ENCODE results near the gene HCAR3.
"Not testable (repeated sequence)": the region's sequence is repeated elsewhere in the genome, so short reads cannot be mapped to it uniquely, and the experiment has no call there.

Gene HCAR3

DNA sequence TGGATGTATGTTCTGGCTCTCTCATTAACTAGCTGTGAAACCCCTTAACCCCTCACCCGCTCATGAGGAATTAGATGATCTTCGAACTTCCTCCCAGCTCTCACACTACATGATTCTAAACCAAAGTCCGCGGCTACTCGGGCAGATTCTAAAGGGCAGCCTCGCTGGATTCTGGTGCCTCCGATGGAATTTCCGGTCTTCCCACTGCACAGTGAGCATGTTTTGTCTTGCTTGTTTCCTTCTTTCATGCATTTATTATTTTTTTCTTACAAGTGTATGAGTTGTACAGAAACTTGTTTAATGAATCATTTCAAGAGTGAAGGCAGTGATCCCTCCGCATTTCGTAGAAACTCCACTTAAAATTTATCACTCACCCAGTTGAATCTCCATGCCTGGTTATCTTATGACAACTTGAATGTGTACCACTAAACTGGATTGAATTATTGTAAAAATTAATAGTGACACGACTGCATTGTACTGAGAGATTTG is 4.5 kb upstream of the HCAR3 start:
- DNase-seq, result no peak

- DNase-seq, result not testable (repeated sequence)
These were observed 1.4 kb downstream of the HCAR3 start for GRCh38 chr12:122715211-122715610.

DNA sequence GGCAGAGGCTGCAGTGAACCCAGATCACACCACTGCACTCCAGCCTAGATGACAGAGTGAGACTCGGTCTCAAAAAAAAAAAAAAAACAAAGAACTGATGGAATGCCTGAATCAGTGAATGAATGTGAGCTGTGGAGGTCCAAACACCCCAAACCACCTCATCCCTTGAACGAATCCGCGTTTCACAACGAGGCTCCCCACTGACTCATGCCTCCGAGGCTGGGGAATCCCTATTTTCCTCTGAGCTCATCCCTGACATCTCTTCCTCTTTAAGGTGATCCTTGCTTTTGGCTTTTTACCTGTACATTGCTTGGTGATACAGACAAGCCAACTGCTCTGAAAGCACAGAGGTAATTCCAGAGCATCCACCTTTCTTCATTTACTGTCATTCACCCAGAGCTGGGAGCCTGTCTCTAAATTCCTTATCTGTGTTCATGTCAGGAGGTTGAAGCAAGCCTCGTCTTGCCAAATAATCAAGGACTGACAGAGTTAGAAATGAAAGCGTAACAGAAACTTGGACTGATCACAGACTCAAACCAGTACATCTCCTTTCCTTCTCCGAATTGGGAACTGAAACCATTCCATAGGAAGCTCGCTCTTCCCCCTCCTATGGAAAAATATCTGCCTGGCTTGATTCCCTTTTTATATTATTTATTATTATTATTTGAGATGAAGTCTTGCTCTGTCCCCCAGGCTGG is 3.0 kb downstream of the HCAR3 start:
- not testable (repeated sequence) for DNase-seq

DNA sequence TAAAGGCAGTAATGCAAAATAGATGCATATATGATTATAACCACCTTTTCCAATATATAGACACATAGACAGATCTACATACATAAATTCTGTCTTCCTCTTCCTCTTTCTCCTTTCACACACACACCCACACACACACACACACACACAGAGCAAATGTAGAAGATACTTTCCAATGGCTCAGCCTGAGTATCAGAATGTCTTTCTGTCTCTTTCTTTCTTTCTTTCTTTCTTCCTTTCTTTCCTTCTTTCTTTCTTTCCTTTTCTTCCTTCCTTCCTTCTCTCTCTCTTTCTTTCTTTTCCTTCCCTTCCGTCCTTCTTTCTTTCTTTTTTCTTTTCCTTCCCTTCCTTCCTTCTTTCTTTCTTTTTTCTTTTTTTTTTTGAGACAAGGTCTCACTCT is 5.3 kb downstream of the HCAR3 start:
- DNase-seq, result not testable (repeated sequence)

DNA sequence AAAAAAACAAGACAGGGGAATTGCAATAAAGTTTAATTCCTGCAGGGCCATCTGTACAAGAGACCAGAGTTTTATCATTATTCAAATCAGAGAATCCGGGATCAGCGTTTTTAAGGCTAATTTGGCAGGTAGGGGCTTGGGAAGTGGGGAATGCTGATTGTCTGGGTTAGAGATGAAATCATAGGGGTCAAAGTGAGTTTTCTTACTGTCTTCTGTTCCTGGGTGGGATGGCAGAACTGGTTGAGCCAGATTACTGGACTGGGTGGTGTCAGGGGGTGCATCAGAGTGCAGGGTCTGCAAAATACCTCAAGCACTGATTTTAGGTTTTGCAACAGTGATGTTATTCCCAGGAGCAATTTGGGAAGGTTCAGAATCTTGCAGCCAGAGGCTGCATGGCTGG is 6.3 kb downstream of the HCAR3 start:
- DNase-seq, result not testable (repeated sequence)

DNA sequence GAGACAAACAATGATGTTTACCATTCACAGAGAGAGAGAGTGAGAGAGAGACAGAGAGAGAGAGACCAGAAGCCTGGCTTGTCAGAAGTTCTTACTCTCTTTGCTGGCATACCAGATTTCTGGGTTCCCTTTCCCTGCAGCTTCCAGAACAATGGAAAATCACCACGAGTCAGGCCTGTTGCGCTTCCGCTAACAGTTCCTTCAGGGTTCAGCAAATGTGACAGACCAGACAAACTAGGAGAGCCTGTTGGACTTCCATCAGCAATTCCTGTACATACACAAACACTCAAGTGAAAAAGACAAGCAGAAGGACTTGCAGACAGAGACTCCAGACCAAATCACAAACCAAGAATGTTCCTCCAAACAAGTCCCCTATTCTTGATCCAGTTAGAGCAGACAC is 7.3 kb downstream of the HCAR3 start:
- not testable (repeated sequence) for DNase-seq

DNA sequence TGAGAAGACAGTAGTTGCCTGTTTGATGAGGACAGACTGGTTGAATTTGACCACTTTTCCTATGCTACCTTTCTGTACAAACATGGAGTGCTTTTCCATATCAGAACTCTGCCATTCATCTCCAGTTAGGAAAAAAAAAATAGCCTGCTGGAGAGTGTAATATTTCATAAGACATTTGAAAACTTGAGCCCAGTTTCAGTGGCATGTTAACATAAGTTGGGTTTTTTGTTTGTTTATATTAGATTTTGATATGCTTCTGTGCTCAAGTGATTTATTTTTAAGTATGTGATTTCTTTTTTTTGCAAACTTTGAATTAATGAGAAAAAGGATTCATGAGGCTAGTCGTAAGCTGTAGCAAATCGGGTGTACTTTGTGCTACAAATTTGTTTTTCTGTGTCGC is 12.8 kb downstream of the HCAR3 start:
- not testable (repeated sequence) for DNase-seq

GRCh38 chr12:122702890-122703611 is 13.6 kb downstream of the HCAR3 start, which contains the start of gene HCAR2:
HCAR2 (minus strand) TSS chr12:122703357; CDS start chr12:122703283, 74 bp downstream.
- not testable (repeated sequence) for DNase-seq

DNA sequence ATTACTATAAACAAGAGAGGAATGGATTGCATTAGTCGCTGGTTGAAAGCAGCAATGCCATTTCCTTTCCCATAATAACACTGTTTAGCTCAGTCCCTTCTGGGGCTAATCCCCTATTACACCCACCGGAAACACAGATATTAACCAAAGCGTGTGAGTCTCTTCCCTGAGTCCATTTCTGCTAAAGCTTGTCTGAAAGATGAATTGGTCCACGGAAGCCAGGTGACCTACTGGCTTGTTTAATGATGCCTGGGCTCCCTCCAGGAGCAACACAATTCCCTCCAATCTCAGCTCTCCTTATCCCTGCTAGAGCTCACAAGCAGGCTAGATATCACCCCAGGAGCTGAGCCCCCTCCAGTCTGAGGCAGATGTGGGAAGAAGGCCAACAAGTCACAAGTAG is 15.1 kb downstream of the HCAR3 start:
- not testable (repeated sequence) for DNase-seq

DNA sequence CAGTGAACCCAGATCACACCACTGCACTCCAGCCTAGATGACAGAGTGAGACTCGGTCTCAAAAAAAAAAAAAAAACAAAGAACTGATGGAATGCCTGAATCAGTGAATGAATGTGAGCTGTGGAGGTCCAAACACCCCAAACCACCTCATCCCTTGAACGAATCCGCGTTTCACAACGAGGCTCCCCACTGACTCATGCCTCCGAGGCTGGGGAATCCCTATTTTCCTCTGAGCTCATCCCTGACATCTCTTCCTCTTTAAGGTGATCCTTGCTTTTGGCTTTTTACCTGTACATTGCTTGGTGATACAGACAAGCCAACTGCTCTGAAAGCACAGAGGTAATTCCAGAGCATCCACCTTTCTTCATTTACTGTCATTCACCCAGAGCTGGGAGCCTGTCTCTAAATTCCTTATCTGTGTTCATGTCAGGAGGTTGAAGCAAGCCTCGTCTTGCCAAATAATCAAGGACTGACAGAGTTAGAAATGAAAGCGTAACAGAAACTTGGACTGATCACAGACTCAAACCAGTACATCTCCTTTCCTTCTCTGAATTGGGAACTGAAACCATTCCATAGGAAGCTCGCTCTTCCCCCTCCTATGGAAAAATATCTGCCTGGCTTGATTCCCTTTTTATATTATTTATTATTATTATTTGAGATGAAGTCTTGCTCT is 16.4 kb downstream of the HCAR3 start:
- DNase-seq, result not testable (repeated sequence)

DNA sequence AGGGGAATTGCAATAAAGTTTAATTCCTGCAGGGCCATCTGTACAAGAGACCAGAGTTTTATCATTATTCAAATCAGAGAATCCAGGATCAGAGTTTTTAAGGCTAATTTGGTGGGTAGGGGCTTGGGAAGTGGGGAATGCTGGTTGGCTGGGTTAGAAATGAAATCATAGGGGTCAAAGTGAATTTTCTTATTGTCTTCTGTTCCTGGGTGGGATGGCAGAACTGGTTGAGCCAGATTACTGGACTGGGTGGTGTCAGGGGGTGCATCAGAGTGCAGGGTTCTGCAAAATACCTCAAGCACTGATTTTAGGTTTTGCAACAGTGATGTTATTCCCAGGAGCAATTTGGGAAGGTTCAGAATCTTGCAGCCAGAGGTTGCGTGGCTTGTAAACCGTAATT is 19.7 kb downstream of the HCAR3 start:
- DNase-seq, result not testable (repeated sequence)

DNA sequence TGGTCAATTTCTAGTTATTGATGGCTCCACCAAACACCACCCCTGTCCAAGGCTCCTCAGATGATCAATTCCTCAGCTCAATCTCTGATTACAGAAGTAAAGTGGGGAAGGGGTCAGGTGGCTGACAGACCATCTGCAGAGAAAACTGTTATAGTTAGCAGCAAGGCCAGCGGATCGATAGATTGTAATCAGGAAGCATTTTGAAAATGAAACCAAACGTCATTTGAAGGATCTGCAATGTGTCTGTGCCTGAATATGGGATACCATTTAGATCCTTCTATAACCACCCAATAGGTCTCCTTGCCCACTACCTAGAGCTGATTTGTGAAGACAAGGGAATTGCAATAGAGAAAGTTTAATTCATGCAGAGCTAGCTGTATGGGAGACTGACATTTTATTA is 25.0 kb downstream of the HCAR3 start:
- no peak for DNase-seq

- DNase-seq, result peak; percentile 61
These were observed 28.3 kb downstream of the HCAR3 start for GRCh38 chr12:122688291-122688690.

DNA sequence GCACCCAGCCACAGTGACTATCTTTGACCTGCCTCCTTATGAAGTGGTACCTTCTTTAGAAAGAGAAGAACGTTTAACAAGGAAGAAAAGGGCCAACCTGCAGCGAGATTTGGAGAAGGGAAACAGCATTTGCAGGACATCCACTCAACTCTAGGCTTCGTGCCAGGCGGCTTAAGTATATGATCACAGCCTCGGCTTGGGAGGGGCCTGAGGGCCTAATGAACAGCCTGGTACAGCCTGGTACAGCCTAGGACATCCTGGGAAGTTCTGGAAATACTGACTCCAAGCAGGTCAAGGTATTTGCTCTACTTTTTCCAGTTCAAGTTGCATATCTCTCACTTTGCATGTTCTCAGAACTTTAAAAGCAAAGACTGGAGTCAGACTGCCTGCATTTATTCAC is 29.5 kb downstream of the HCAR3 start:
- peak; percentile 59 for DNase-seq

DNA sequence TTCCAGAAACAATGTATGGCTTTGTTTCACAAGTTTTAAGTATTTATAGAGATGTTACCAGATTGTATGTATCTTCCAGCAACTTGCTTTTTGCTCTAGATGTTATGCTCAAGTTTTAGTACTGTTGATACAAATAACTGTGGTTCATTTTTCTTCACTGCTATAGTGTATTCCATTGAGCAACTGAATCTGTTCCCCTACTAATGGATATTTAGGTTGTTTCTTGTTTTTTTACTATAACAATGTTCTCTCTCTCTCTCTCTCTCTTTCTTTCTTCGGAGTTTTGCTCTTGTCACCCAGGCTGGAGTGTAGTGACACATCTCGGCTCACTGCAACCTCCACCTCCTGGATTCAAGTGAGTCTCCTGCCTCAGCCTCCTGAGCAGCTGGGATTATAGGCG is 30.1 kb downstream of the HCAR3 start:
- DNase-seq, result no peak

DNA sequence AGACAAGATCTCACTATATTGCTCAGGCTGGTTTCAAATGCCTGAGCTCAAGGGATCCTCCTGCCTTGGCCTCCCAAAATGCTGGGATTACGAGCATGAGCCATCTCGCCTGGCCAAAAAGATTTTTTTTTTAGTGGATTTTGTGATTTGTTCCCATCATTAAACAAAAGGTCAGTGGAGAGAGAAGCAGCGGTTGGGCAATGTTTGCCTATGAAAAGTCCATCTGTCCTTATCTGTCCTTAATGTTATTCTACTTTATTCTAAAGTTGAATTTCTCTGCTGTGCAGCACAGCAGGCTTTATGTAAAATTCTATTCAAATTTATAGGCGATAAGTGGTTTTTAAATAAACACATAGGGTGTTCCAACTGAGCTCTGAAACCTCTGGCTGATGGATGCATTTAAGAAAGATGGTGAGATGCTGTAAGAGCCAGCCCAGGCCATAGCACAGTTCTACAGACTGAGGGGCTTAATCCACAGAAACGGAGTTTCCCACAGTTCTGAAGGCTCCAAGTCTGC is 32.3 kb downstream of the HCAR3 start:
- DNase-seq, result no peak

GRCh38 chr12:122681814-122682213 is 34.8 kb downstream of the HCAR3 start:
- no peak for DNase-seq

DNA sequence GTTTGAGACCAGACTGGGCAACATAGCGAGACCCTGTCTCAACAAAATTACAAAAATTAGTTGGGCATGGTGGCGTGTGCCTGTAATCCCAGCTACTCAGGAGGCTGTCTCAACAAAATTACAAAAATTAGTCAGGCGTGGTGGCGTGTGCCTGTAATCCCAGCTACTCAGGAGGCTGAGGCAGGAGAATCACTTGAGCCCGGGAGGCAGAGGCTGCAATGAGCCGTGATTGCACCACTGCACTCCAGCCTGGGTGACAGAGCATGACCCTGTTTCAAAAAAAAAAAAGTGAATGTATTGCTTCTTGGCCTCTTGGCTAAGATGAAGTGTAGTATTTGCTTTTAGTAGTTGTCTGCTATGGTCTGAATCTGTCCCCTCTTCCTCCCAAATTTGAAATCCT is 35.6 kb downstream of the HCAR3 start:
- DNase-seq, result not testable (repeated sequence)

DNA sequence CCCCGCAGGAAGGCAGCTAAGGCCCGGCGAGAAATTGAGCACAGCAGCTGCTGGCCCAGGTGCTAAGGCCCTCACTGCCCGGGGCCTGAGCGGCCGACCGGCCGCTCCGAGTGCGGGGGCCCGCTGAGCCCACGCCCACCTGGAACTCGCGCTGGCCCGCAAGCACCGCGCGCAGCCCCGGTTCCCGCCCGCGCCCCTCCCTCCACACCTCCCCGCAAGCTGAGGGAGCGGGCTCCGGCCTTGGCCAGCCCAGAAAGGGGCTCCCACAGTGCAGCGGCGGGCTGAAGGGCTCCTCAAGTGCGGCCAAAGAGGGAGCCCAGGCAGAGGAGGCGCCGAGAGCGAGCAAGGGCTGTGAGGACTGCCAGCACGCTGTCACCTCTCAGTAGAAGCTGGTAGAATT is 39.8 kb downstream of the HCAR3 start:
- not testable (repeated sequence) for DNase-seq

GRCh38 chr12:122676015-122676414 is 40.6 kb downstream of the HCAR3 start:
- DNase-seq, result not testable (repeated sequence)

DNA sequence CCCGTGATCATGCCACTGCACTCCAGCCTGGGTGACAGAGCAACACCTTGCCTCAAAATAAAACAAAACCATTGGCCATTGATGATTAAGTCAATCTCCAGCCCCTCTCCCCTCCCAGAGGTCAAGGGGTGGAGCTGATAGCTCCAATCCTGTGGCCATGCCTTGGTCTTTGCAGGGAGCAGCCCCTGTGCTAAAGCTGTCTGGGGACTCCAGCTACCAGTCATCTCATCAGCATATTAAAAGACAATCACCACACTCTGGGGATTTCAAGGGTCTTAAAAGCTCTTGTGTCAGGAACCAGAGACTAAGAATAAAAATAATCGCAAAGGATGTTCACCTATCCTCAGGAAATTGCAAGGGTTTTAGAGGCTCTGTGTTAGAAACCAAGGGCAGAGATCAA is 44.1 kb downstream of the HCAR3 start:
- no peak for DNase-seq

- DNase-seq, result no peak
These were observed 47.1 kb downstream of the HCAR3 start for GRCh38 chr12:122669397-122670070.

DNA sequence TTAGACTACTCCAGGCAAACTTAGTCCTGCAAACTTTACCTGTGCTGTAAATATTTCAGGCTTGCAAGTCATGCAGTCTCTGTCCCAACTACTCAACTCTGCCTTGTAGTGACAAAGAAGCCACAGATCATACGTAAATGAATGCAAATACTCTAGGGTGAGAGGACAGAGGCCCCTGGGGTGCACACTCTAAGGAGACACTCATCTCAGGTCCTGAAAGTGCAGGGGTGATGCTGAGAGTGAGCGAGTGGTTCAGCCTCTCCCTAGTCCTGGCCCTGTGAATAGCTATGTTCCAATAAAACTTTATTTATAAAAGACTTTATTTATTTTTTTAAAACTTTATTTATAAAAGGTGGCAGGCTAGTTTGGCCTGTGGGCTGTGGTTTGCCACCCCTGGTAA is 48.3 kb downstream of the HCAR3 start:
- DNase-seq, result no peak
